Endodermal cell (in vitro differentiated cells): ENCODE measurements around the gene HDGFL2. TPM values are rescaled to one million over a fixed set of nuclear protein-coding genes. Genes with fewer than 3 reads are reported as not detected.

Experiments
- DNase-seq: peaks from one replicate; pipeline ENCODE4 v3.0.0-alpha.2; 2017
- H3K27ac ChIP-seq: 2 replicates; pipeline ENCODE4 v1.5.1; 2013; ENCODE audit warnings: mild to moderate bottlenecking, low read depth, low read length, moderate library complexity
- H3K27me3 ChIP-seq: 2 replicates; pipeline ENCODE4 v1.6.1; 2013; ENCODE audit warnings: mild to moderate bottlenecking, low read length, moderate library complexity; ENCODE audit not compliant: insufficient read depth, control insufficient read depth, poor library complexity, severe bottlenecking
- H3K36me3 ChIP-seq: 2 replicates; pipeline ENCODE4 v1.7.0; 2013; ENCODE audit warnings: mild to moderate bottlenecking, low read length, moderate library complexity; ENCODE audit not compliant: control insufficient read depth, insufficient read depth
- H3K4me1 ChIP-seq: one replicate; pipeline ENCODE4 v1.7.0; 2013; ENCODE audit warnings: low read length; ENCODE audit not compliant: control insufficient read depth, insufficient read depth
- H3K4me3 ChIP-seq: 2 replicates; pipeline ENCODE4 v1.5.1; 2013; ENCODE audit warnings: mild to moderate bottlenecking, low read length, moderate library complexity
- H3K9ac ChIP-seq: 2 replicates; pipeline ENCODE4 v1.6.1; 2013; ENCODE audit warnings: mild to moderate bottlenecking, low read length, moderate library complexity; ENCODE audit not compliant: poor library complexity, severe bottlenecking; ENCODE audit errors: extremely low read depth
- H3K9me3 ChIP-seq: 2 replicates; pipeline ENCODE4 v1.6.1; 2013; ENCODE audit warnings: mild to moderate bottlenecking, low read length, moderate library complexity; ENCODE audit not compliant: control insufficient read depth
- H3K27ac Mint-ChIP-seq: 2 replicates; pipeline ENCODE4 v1.8.0; 2020; ENCODE audit warnings: mixed read lengths
- H3K27me3 Mint-ChIP-seq: 2 replicates; pipeline ENCODE4 v1.8.0; 2021; ENCODE audit warnings: mild to moderate bottlenecking, mixed read lengths; ENCODE audit not compliant: insufficient read depth
- H3K36me3 Mint-ChIP-seq: 2 replicates; pipeline ENCODE4 v1.8.0; 2020; ENCODE audit warnings: low read depth, mixed read lengths
- H3K4me1 Mint-ChIP-seq: 2 replicates; pipeline ENCODE4 v1.8.0; 2020; ENCODE audit warnings: mixed read lengths
- H3K4me3 Mint-ChIP-seq: 2 replicates; pipeline ENCODE4 v1.8.0; 2020; ENCODE audit warnings: mild to moderate bottlenecking, moderate library complexity, mixed read lengths
- H3K9me3 Mint-ChIP-seq: 2 replicates; pipeline ENCODE4 v1.8.0; 2020; ENCODE audit warnings: mild to moderate bottlenecking, mixed read lengths
- CTCF ChIP-seq: fragments of 200-600 bp; sonication (generic); conservative IDR thresholded peaks from 2 replicates; pipeline ENCODE4 v1.5.0; 2021; ENCODE audit warnings: antibody characterized with exemption, mild to moderate bottlenecking
- WGBS, 2 experiments: methylation state at CpG; one replicate each; pipeline versions ENCODE4 v1.1.5 to v1.1.7; 2013; ENCODE audit warnings: missing lambda C conversion rate in 2 of 2, mixed read lengths in 1 of 2; ENCODE audit not compliant: insufficient coverage in 1 of 2, insufficient read length in 1 of 2; 5-methylcytosine and 5-hydroxymethylcytosine counted together
- total RNA-seq, 2 donors: library from RNA; stranded (reverse); fragmentation: NEBNext Ultra II Directional in 1 of 2; extraction: Animal tissue kit (Norgen Biotek cat#: 25700) in 1 of 2; gene quantifications; 2 replicates in 1 of 2; 3 replicates in 1 of 2; pipeline ENCODE4 v1.2.1, GENCODE V29; 2021

Gene HDGFL2
- total RNA-seq, 2 donors from 2014 or later, result 117 TPM

GRCh38 chr19:4542896-4543841 lies 71.1 kb downstream of the HDGFL2 start:
- H3K4me3 Mint-ChIP-seq, result no peak overlapping the region
- H3K9me3 ChIP-seq, result peaks cover 6% of the 10 kb centered on the region
- TF ChIP-seq CTCF, result no peak
- no peaks in the 10 kb centered on the region for H3K27me3 Mint-ChIP-seq
- no peaks in the 10 kb centered on the region for H3K27me3 ChIP-seq
- H3K27ac ChIP-seq, result no peak overlapping the region
- no peaks in the 10 kb centered on the region for H3K36me3 ChIP-seq
- no peak for DNase-seq
- H3K9ac ChIP-seq, result no peak overlapping the region
- WGBS, 2 experiments, result 95 to 96% methylated on average over 32 to 77 of the region's 77 CpGs
- peaks cover 3% of the 10 kb centered on the region for H3K4me1 ChIP-seq
- no peak overlapping the region for H3K27ac Mint-ChIP-seq
- H3K36me3 Mint-ChIP-seq, result peaks cover 6% of the 10 kb centered on the region
- no peak overlapping the region for H3K4me3 ChIP-seq
- H3K4me1 Mint-ChIP-seq, result peaks cover 6% of the 10 kb centered on the region
- peaks cover 4% of the 10 kb centered on the region for H3K9me3 Mint-ChIP-seq

GRCh38 chr19:4543842-4544647 lies 71.9 kb downstream of the HDGFL2 start:
- Mint-ChIP-seq H3K4me3 (no peak overlapping the region), H3K27ac (no peak overlapping the region), H3K9me3 (peaks cover 4% of the 10 kb centered on the region)

More at GRCh38 chr19:4543842-4544647, 71.9 kb downstream of the HDGFL2 start:
- Histone ChIP-seq H3K27ac (no peak overlapping the region), H3K9me3 (peaks cover 6% of the 10 kb centered on the region), H3K4me1 (peaks cover 3% of the 10 kb centered on the region), H3K4me3 (no peak overlapping the region), H3K36me3 (no peaks in the 10 kb centered on the region), H3K9ac (no peak overlapping the region), H3K27me3 (no peaks in the 10 kb centered on the region)
- TF ChIP-seq CTCF, result no peak
- Mint-ChIP-seq H3K27me3 (no peaks in the 10 kb centered on the region), H3K4me1 (peaks cover 6% of the 10 kb centered on the region), H3K36me3 (peaks cover 14% of the 10 kb centered on the region)
- 95 to 96% methylated on average over 62 to 86 of the region's 87 CpGs for WGBS, 2 experiments
- no peak for DNase-seq
